ENCODE results near the gene GRID2. TPM values are rescaled to one million over a fixed set of nuclear protein-coding genes. Genes with fewer than 3 reads are reported as not detected.
A peak's percentile ranks its signal among the peaks of the same experiment; 100 is the strongest.

Gene GRID2
- total and polyA plus RNA-seq, 8 donors, result 6.4 TPM; not detected in 7

GRCh38 chr4:93152491-93152890 is 848.7 kb downstream of the GRID2 start:
- no peaks in the 10 kb centered on the region for H3K36me3 ChIP-seq
- DNase-seq, result no peak
- no peaks in the 10 kb centered on the region for H3K9me3 ChIP-seq
- no peak for TF ChIP-seq POLR2AphosphoS5 (IDR thresholded peaks at IDR 0.05)
- no peak for TF ChIP-seq EP300 (IDR thresholded peaks at IDR 0.05)
- no peak for TF ChIP-seq POLR2A (IDR thresholded peaks at IDR 0.05)
- no peaks in the 10 kb centered on the region for H3K4me1 ChIP-seq
- intact Hi-C loops (cut with DNase I; ENCODE audit: low total_unique reads), result no loop called here
- WGBS, 5 donors, result 35 to 61% (median 47%) methylated on average over 2 of the region's 2 CpGs
- H3K27ac ChIP-seq, result no peak overlapping the region
- H3K27me3 ChIP-seq, result no peaks in the 10 kb centered on the region
- no peak overlapping the region for H3K4me3 ChIP-seq

GRCh38 chr4:93157986-93158385 is 854.2 kb downstream of the GRID2 start:
- Histone ChIP-seq H3K27me3 (no peaks in the 10 kb centered on the region), H3K4me3 (no peak overlapping the region), H3K36me3 (no peaks in the 10 kb centered on the region), H3K27ac (no peak overlapping the region), H3K9me3 (no peaks in the 10 kb centered on the region), H3K4me1 (no peaks in the 10 kb centered on the region)
- intact Hi-C loops (cut with DNase I; ENCODE audit: low total_unique reads), result no loop called here
- 36 to 70% (median 59%) methylated on average over 2 of the region's 2 CpGs for WGBS, 5 donors
- TF ChIP-seq POLR2AphosphoS5 (IDR thresholded peaks at IDR 0.05) (no peak), CTCF (IDR thresholded peaks at IDR 0.05) (peak in 3 of 7 experiments; percentile 23 to 49 (median 32))
- no peak for DNase-seq

GRCh38 chr4:93168053-93168452 is 864.3 kb downstream of the GRID2 start:
- H3K36me3 ChIP-seq, result no peaks in the 10 kb centered on the region
- DNase-seq, result no peak
- TF ChIP-seq POLR2AphosphoS5 (IDR thresholded peaks at IDR 0.05), result no peak
- TF ChIP-seq CTCF (IDR thresholded peaks at IDR 0.05), result no peak
- no peak for TF ChIP-seq EP300 (IDR thresholded peaks at IDR 0.05)
- TF ChIP-seq POLR2A (IDR thresholded peaks at IDR 0.05), result no peak
- H3K4me3 ChIP-seq, result no peak overlapping the region
- WGBS, 5 donors, result 85 to 95% (median 91%) methylated on average over 4 of the region's 4 CpGs
- intact Hi-C loops (cut with DNase I; ENCODE audit: low total_unique reads), result no loop called here
- H3K27me3 ChIP-seq, result no peaks in the 10 kb centered on the region
- H3K27ac ChIP-seq, result no peak overlapping the region
- no peaks in the 10 kb centered on the region for H3K4me1 ChIP-seq
- H3K9me3 ChIP-seq, result no peaks in the 10 kb centered on the region

- intact Hi-C loops (cut with DNase I; ENCODE audit: low total_unique reads), result no loop called here
- Histone ChIP-seq H3K27me3 (no peaks in the 10 kb centered on the region), H3K4me3 (no peak overlapping the region), H3K36me3 (no peaks in the 10 kb centered on the region), H3K27ac (no peak overlapping the region), H3K4me1 (no peaks in the 10 kb centered on the region), H3K9me3 (no peaks in the 10 kb centered on the region)
- TF ChIP-seq POLR2A (IDR thresholded peaks at IDR 0.05) (no peak), CTCF (IDR thresholded peaks at IDR 0.05) (no peak), POLR2AphosphoS5 (IDR thresholded peaks at IDR 0.05) (no peak), EP300 (IDR thresholded peaks at IDR 0.05) (no peak)
- no peak for DNase-seq
- WGBS, 5 donors, result 78 to 97% (median 94%) methylated on average over 6 of the region's 6 CpGs
Measured at GRCh38 chr4:93169966-93170365, 866.2 kb downstream of the GRID2 start.

GRCh38 chr4:93174598-93174997 is 870.8 kb downstream of the GRID2 start:
- intact Hi-C loops (cut with DNase I; ENCODE audit: low total_unique reads), result no loop called here
- WGBS, 5 donors, result 30 to 64% (median 44%) methylated on average over 1 of the region's 1 CpG

More at GRCh38 chr4:93174598-93174997, 870.8 kb downstream of the GRID2 start:
- Histone ChIP-seq H3K27me3 (no peaks in the 10 kb centered on the region), H3K4me1 (no peaks in the 10 kb centered on the region), H3K27ac (no peak overlapping the region), H3K4me3 (no peak overlapping the region), H3K9me3 (no peaks in the 10 kb centered on the region), H3K36me3 (no peaks in the 10 kb centered on the region)
- TF ChIP-seq CTCF (IDR thresholded peaks at IDR 0.05) (no peak), POLR2A (IDR thresholded peaks at IDR 0.05) (no peak), POLR2AphosphoS5 (IDR thresholded peaks at IDR 0.05) (no peak), EP300 (IDR thresholded peaks at IDR 0.05) (no peak)
- DNase-seq, result no peak

Data from stomach (tissue), 9 donors.